Measurements from ENCODE around the gene APOL6.

DNA sequence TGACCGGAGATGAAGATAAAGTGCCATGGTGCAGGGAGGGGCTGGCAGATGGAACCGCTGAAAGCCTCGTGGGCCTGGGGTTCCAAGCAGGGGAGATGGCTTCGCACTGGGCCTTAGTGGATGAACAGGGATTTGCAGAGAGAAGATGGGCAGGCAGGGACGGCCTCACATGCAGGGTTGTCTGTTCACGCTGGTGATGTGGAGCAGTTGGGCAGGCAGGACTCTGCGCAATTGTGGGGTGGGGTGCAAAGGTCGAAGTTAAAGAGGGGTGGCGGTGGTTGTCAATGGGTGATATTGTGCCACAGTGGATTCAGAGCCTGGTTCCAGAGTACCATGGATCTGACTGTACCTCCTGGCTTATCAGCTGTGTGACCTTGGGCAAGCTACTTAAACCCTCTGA, 39.0 kb upstream of the APOL6 start:
- TF ChIP-seq, protein P1, sequence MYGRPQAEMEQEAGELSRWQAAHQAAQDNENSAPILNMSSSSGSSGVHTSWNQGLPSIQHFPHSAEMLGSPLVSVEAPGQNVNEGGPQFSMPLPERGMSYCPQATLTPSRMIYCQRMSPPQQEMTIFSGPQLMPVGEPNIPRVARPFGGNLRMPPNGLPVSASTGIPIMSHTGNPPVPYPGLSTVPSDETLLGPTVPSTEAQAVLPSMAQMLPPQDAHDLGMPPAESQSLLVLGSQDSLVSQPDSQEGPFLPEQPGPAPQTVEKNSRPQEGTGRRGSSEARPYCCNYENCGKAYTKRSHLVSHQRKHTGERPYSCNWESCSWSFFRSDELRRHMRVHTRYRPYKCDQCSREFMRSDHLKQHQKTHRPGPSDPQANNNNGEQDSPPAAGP (tag by site-specific recombination; IDR thresholded peaks at IDR 0.05): no peak
- TF ChIP-seq ZEB2 (tag by site-specific recombination; IDR thresholded peaks at IDR 0.05) (no peak), ZBTB26 (tag by site-specific recombination; optimal IDR thresholded peaks at IDR 0.05) (no peak), ZNF639 (tag by site-specific recombination; IDR thresholded peaks at IDR 0.05) (no peak), ELK4 (IDR thresholded peaks at IDR 0.05; ENCODE audit: borderline replicate concordance, low read depth, low read length) (no peak), REST (tag by site-specific recombination; IDR thresholded peaks at IDR 0.05) (no peak), ZNF501 (tag by site-specific recombination; IDR thresholded peaks at IDR 0.05) (no peak)
- TF ChIP-seq, protein P2, sequence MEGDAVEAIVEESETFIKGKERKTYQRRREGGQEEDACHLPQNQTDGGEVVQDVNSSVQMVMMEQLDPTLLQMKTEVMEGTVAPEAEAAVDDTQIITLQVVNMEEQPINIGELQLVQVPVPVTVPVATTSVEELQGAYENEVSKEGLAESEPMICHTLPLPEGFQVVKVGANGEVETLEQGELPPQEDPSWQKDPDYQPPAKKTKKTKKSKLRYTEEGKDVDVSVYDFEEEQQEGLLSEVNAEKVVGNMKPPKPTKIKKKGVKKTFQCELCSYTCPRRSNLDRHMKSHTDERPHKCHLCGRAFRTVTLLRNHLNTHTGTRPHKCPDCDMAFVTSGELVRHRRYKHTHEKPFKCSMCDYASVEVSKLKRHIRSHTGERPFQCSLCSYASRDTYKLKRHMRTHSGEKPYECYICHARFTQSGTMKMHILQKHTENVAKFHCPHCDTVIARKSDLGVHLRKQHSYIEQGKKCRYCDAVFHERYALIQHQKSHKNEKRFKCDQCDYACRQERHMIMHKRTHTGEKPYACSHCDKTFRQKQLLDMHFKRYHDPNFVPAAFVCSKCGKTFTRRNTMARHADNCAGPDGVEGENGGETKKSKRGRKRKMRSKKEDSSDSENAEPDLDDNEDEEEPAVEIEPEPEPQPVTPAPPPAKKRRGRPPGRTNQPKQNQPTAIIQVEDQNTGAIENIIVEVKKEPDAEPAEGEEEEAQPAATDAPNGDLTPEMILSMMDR (tag by site-specific recombination; IDR thresholded peaks at IDR 0.05): no peak
- TF ChIP-seq, protein P3, sequence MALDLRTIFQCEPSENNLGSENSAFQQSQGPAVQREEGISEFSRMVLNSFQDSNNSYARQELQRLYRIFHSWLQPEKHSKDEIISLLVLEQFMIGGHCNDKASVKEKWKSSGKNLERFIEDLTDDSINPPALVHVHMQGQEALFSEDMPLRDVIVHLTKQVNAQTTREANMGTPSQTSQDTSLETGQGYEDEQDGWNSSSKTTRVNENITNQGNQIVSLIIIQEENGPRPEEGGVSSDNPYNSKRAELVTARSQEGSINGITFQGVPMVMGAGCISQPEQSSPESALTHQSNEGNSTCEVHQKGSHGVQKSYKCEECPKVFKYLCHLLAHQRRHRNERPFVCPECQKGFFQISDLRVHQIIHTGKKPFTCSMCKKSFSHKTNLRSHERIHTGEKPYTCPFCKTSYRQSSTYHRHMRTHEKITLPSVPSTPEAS (tag by site-specific recombination; IDR thresholded peaks at IDR 0.05): no peak
